MM.1S (cell line): ENCODE measurements around the gene IL1R1.

Experiments
- DNase-seq: peaks from one replicate; pipeline ENCODE4 v3.0.0-alpha.2; 2015
- H2AFZ ChIP-seq: fragments of 300-600 bp; sonication (generic); 2 replicates; pipeline ENCODE4 v1.6.0; 2016; ENCODE audit warnings: antibody characterized with exemption, low read length
- H3F3A ChIP-seq: fragments of 300-600 bp; sonication (generic); 2 replicates; pipeline ENCODE4 v1.6.1; 2016; ENCODE audit warnings: mild to moderate bottlenecking, antibody characterized with exemption, low read length, moderate library complexity, mixed read lengths; ENCODE audit not compliant: insufficient read depth
- H3K27ac ChIP-seq: fragments of 300-600 bp; sonication (generic); 2 replicates; pipeline ENCODE4 v1.5.1; 2016; ENCODE audit warnings: mild to moderate bottlenecking, low read length
- H3K27me3 ChIP-seq: fragments of 300-600 bp; sonication (generic); replicated peaks from 2 replicates; pipeline ENCODE4 v1.6.0; 2016; ENCODE audit warnings: low read length; ENCODE audit not compliant: insufficient read depth
- H3K36me3 ChIP-seq: fragments of 300-600 bp; sonication (generic); replicated peaks from 2 replicates; pipeline ENCODE4 v1.6.1; 2016; ENCODE audit warnings: mild to moderate bottlenecking, low read length, mixed read lengths; ENCODE audit not compliant: insufficient read depth
- H3K4me1 ChIP-seq: fragments of 300-600 bp; sonication (generic); 2 replicates; pipeline ENCODE4 v1.6.1; 2016; ENCODE audit warnings: low read length, mixed read lengths
- H3K4me2 ChIP-seq: fragments of 300-600 bp; sonication (generic); 2 replicates; pipeline ENCODE4 v1.6.0; 2016; ENCODE audit warnings: low read depth, low read length
- H3K4me3 ChIP-seq: fragments of 300-600 bp; sonication (generic); 2 replicates; pipeline ENCODE4 v1.5.1; 2016; ENCODE audit warnings: low read length, mixed read lengths
- H3K79me2 ChIP-seq: fragments of 300-600 bp; sonication (generic); 2 replicates; pipeline ENCODE4 v1.6.1; 2016; ENCODE audit warnings: mixed run types, low read length, mixed read lengths
- H3K9ac ChIP-seq: fragments of 300-600 bp; sonication (generic); 2 replicates; pipeline ENCODE4 v1.6.1; 2016; ENCODE audit warnings: low read length, mixed read lengths
- H3K9me2 ChIP-seq: fragments of 300-600 bp; sonication (generic); replicated peaks from 2 replicates; pipeline ENCODE4 v1.6.1; 2016; ENCODE audit warnings: mild to moderate bottlenecking, low read length, mixed read lengths; ENCODE audit not compliant: insufficient read depth
- H3K9me3 ChIP-seq: fragments of 300-600 bp; sonication (generic); replicated peaks from 2 replicates; pipeline ENCODE4 v1.6.1; 2016; ENCODE audit warnings: mild to moderate bottlenecking, low read length, mixed read lengths; ENCODE audit not compliant: insufficient read depth
- H4K20me1 ChIP-seq: fragments of 300-600 bp; sonication (generic); 2 replicates; pipeline ENCODE4 v1.6.1; 2016; ENCODE audit warnings: mild to moderate bottlenecking, low read length, moderate library complexity, mixed read lengths; ENCODE audit not compliant: insufficient read depth
- EZH2 ChIP-seq: fragments of 300-600 bp; sonication (generic); optimal IDR thresholded peaks from 2 replicates; pipeline ENCODE3; 2017; ENCODE audit warnings: low read depth, mild to moderate bottlenecking, antibody characterized with exemption, low read length, mixed read lengths
- EZH2phosphoT487 ChIP-seq: fragments of 300-600 bp; sonication (generic); IDR thresholded peaks from 2 replicates; pipeline ENCODE4 v1.6.1; 2018; ENCODE audit warnings: antibody characterized with exemption, low read length
- TF ChIP-seq, protein P1 (sequence below): fragments of 300-600 bp; sonication (generic); IDR thresholded peaks from 2 replicates; pipeline ENCODE4 v1.5.1; 2016; ENCODE audit warnings: antibody characterized with exemption, low read length, mixed read lengths

Gene IL1R1

DNA sequence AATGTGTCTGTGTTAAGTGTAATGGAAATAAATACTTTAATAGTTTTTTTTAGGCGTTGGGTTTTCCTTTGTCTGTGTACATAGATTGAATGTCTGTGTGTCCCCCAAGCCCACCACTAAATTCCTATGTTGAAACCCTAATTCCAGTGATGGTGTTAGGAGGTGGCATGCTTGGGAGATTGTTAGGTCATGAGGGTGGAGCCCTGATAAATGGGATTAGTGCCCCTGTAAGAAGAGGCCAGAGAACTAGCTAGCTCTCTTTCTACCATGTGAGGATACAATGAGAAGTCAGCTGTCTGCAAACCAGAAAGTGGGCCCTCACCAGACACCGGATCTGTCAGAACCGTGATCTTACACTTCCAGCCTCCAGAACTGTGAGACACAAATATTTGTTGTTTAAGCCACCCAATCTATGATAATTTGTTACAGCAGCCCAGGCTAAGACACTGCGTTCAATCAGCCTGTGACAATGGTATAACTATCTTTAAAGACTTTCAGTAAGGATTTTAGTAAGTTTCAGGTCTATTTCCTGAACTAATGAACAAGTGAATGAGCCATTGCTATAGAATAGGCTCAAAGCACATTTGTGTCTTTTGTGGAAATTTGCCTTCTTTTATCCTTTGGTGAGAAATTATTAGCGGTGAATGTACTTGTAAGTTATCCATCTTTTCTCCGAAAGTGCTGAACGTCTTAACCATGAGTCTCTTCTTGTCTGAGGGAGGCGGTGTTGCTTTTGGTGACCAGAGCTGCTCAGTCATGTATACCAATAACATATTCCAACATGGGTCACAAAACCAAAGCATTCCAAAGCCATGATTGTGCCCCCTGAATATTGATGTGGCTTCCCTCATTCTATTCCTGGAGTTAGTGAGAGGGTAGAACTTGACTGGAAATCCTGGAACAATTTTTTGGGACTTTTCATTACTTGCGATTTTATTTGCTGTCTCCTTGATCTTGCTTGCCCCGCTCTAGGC is 29.6 kb upstream of the IL1R1 start:
- H3K79me2 ChIP-seq: no peaks in the 10 kb centered on the region
- no peak for TF ChIP-seq EZH2
- TF ChIP-seq, protein P1, sequence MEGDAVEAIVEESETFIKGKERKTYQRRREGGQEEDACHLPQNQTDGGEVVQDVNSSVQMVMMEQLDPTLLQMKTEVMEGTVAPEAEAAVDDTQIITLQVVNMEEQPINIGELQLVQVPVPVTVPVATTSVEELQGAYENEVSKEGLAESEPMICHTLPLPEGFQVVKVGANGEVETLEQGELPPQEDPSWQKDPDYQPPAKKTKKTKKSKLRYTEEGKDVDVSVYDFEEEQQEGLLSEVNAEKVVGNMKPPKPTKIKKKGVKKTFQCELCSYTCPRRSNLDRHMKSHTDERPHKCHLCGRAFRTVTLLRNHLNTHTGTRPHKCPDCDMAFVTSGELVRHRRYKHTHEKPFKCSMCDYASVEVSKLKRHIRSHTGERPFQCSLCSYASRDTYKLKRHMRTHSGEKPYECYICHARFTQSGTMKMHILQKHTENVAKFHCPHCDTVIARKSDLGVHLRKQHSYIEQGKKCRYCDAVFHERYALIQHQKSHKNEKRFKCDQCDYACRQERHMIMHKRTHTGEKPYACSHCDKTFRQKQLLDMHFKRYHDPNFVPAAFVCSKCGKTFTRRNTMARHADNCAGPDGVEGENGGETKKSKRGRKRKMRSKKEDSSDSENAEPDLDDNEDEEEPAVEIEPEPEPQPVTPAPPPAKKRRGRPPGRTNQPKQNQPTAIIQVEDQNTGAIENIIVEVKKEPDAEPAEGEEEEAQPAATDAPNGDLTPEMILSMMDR: no peak
- TF ChIP-seq EZH2phosphoT487: no peak

DNA sequence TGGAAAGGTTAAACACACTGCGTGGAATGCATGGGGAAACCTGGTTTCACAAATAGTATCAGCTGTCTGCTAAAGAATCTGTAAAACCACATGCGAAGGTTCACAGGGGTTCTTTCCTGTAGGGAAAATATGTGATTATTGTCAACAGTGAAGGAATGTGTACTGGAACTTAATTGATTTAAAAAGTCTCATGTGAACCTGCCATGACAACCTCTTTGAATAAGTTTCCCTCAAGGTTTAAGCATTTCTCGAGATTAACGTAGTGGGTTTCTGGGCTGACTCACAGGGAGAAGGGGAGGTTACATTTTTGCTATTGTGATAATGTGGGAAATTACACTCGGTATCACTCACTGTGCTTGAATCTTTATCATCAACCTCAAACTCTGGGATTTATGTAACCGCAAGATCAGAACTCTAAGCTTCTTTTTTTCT is 28.2 kb upstream of the IL1R1 start:
- no peaks in the 10 kb centered on the region for H3F3A ChIP-seq
- no peaks in the 10 kb centered on the region for H3K27me3 ChIP-seq
- no peak overlapping the region for H3K4me2 ChIP-seq
- H2AFZ ChIP-seq: no peak overlapping the region
- H3K9ac ChIP-seq: no peak overlapping the region
- H3K36me3 ChIP-seq: no peaks in the 10 kb centered on the region
- no peak overlapping the region for H3K4me3 ChIP-seq
- H3K9me3 ChIP-seq: no peaks in the 10 kb centered on the region
- TF ChIP-seq EZH2: no peak
- TF ChIP-seq, protein P1: no peak
- no peak for TF ChIP-seq EZH2phosphoT487
- H3K4me1 ChIP-seq: no peaks in the 10 kb centered on the region
- DNase-seq: no peak
- H3K27ac ChIP-seq: no peak overlapping the region
- H3K9me2 ChIP-seq: no peaks in the 10 kb centered on the region
- H3K79me2 ChIP-seq: no peaks in the 10 kb centered on the region
- no peaks in the 10 kb centered on the region for H4K20me1 ChIP-seq

More for the DNA sequence above, 29.6 kb upstream of the IL1R1 start:
- H3K4me2 ChIP-seq: no peak overlapping the region
- no peaks in the 10 kb centered on the region for H3K4me1 ChIP-seq
- no peak overlapping the region for H3K27ac ChIP-seq
- H3K4me3 ChIP-seq: no peak overlapping the region
- no peak overlapping the region for H2AFZ ChIP-seq
- no peaks in the 10 kb centered on the region for H3K9me3 ChIP-seq
- no peak for DNase-seq
- H3F3A ChIP-seq: no peaks in the 10 kb centered on the region
- H4K20me1 ChIP-seq: no peaks in the 10 kb centered on the region
- H3K9ac ChIP-seq: no peak overlapping the region
- H3K36me3 ChIP-seq: no peaks in the 10 kb centered on the region
- H3K27me3 ChIP-seq: no peaks in the 10 kb centered on the region
- H3K9me2 ChIP-seq: no peaks in the 10 kb centered on the region

DNA sequence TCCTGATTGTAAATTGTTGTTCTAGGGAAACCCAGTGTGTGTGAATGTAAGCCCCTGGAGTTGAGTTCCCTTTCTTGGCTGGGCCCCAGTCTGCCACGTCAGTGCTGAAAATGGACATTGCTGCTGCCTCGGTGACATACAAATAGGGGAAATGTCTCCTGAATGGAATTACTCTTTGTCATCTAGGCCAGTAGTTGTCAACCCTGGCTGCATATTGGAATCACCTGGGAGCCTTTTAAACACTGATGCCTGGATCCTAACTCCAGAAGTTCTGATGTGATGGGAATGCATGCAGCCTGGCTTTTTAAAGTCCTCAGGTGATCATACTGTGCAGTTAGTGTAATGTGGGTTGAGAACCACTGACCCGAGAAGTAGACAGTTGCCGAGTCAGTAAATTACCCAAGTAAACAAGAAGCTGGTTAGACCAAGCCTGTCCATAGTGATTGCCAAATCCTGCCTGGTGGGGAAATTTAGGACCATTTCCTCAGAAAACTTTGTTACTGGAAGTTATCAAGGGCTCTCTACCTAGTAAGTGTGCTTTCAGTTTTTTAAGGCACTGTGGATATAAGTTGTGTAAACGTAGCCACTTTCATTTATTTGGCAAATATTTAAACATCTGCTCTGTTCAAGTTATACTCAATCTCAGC is 27.6 kb upstream of the IL1R1 start:
- no peak overlapping the region for H3K27ac ChIP-seq
- H3K27me3 ChIP-seq: no peaks in the 10 kb centered on the region
- no peak overlapping the region for H3K4me2 ChIP-seq
- TF ChIP-seq EZH2phosphoT487: no peak
- TF ChIP-seq, protein P1: no peak
- TF ChIP-seq EZH2: no peak
- no peak overlapping the region for H3K9ac ChIP-seq
- H3K9me2 ChIP-seq: no peaks in the 10 kb centered on the region
- no peaks in the 10 kb centered on the region for H3K9me3 ChIP-seq
- H3F3A ChIP-seq: no peaks in the 10 kb centered on the region
- H3K79me2 ChIP-seq: no peaks in the 10 kb centered on the region
- H3K36me3 ChIP-seq: no peaks in the 10 kb centered on the region
- no peak for DNase-seq
- no peak overlapping the region for H2AFZ ChIP-seq
- no peaks in the 10 kb centered on the region for H3K4me1 ChIP-seq
- H3K4me3 ChIP-seq: no peak overlapping the region
- no peaks in the 10 kb centered on the region for H4K20me1 ChIP-seq
